ENCODE data around the gene MUC2. TPM values are rescaled to one million over a fixed set of nuclear protein-coding genes. Genes with fewer than 3 reads are reported as not detected.

The MUC2 gene
- total RNA-seq, 1 donor from 2014 or later: not detected

- TF ChIP-seq CTCF (conservative IDR thresholded peaks at IDR 0.05; ENCODE audit: low read depth, low read length): no peak
- no peak overlapping the region for H3K4me3 ChIP-seq (ENCODE audit: low read depth, low read length)
- DNase-seq (ENCODE audit: low read depth): no peak
Measured at GRCh38 chr11:1078191-1078601, 3.5 kb downstream of the MUC2 start.

- no peak overlapping the region for H3K4me3 ChIP-seq (ENCODE audit: low read depth, low read length)
- no peak for DNase-seq (ENCODE audit: low read depth)
- TF ChIP-seq CTCF (conservative IDR thresholded peaks at IDR 0.05; ENCODE audit: low read depth, low read length): no peak
Measured at GRCh38 chr11:1081601-1082311, 7.1 kb downstream of the MUC2 start.

- H3K4me3 ChIP-seq (ENCODE audit: low read depth, low read length): no peak overlapping the region
- DNase-seq (ENCODE audit: low read depth): no peak
- no peak for TF ChIP-seq CTCF (conservative IDR thresholded peaks at IDR 0.05; ENCODE audit: low read depth, low read length)
Measured at GRCh38 chr11:1082346-1082727, 7.7 kb downstream of the MUC2 start.

GRCh38 chr11:1082728-1083620 lies 8.3 kb downstream of the MUC2 start:
- H3K4me3 ChIP-seq (ENCODE audit: low read depth, low read length): no peak overlapping the region
- TF ChIP-seq CTCF (conservative IDR thresholded peaks at IDR 0.05; ENCODE audit: low read depth, low read length): no peak
- DNase-seq (ENCODE audit: low read depth): no peak

- DNase-seq (ENCODE audit: low read depth): no peak
- H3K4me3 ChIP-seq (ENCODE audit: low read depth, low read length): no peak overlapping the region
- TF ChIP-seq CTCF (conservative IDR thresholded peaks at IDR 0.05; ENCODE audit: low read depth, low read length): no peak
Measured at GRCh38 chr11:1083621-1084551, 9.2 kb downstream of the MUC2 start.

- DNase-seq (ENCODE audit: low read depth): no peak
- no peak overlapping the region for H3K4me3 ChIP-seq (ENCODE audit: low read depth, low read length)
- no peak for TF ChIP-seq CTCF (conservative IDR thresholded peaks at IDR 0.05; ENCODE audit: low read depth, low read length)
Measured at GRCh38 chr11:1084561-1085439, 10.1 kb downstream of the MUC2 start.
